GM18502 (cell line): ENCODE measurements around the gene JAKMIP1.

ENCODE experiments used
- ATAC-seq: cut with Tn5 transposase; IDR thresholded peaks from one replicate; pipeline ENCODE4 v1.9.1; 2021; ENCODE audit warnings: mild to moderate bottlenecking; ENCODE audit not compliant: unreplicated experiment, poor library complexity

The JAKMIP1 gene

GRCh38 chr4:6076391-6076790 is 124.0 kb downstream of the JAKMIP1 start:
- no peak for ATAC-seq

GRCh38 chr4:6074758-6075157 is 125.6 kb downstream of the JAKMIP1 start:
- ATAC-seq = no peak

DNA sequence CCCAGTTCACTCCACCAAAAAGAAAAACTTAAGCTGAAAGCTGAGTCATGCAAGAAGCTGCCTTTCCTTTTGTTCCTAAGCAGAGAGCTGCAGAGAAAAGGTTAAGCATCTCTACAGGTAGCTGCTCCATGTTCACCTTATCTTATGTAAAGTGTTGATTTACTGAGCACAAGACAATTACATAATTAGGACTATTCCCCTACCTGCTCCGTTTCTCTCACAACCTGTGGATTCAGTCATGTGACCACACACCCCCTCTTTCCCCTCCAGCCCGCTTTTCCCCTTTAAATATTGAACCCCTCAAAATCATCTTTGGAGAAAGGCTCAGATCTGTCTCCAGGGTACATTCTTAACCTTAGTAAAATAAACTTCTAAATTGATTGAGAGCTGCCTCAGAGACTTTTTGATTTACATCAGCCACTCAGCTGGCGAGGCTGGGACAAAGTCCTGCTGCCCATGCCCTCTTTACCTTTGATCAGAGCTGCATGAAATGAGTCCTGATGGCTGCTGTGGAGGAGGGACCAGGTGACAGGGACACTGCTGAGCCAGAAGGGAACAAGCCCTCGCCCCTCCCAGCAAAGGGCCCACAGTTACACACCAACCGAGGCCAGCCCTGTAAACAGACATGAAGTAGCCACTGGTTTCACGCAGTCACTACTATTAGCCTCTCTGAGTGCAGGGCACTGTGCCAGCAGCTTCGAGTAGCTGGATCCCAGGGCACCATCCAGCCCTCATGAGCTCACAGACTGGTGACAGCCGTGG is 128.2 kb downstream of the JAKMIP1 start:
- ATAC-seq = no peak

DNA sequence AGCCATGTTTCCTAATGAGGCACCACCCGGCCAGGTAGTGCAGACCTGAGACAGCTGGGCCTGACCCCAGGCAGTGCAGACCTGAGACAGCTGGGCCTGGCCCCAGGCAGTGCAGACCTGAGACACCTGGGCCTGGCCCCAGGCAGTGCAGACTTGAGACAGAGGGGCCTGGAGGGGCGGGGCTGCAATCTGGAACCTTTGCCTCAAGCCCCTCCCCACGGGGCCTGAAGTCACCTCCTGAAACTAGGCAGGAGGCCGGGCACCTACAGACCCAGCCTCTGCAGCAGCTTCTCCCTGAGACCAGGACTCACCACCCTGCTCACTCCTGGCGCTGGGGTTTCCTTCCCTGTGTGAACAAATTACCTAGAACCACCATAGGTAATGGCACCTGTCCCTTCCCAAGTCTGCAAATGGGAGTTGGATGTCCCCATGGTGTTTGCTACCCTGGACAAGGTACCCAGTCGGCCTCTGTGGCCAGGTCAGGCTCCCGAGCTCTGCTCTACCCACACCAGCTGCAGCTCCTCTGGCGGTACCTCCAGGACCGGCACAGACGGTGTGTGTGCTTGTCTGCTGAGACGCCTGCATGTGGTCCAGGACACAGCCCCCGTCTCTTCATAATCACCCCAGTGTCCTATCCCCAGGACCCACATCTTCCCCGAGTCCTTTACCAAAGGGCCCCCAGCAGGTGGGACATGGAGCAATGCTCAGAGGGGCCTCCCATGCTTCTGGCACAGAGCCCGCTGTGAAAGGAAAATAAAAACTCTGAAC is 129.0 kb downstream of the JAKMIP1 start:
- ATAC-seq = no peak

- no peak for ATAC-seq
These were observed 130.3 kb downstream of the JAKMIP1 start for GRCh38 chr4:6069845-6070709.

- ATAC-seq = no peak
These were observed 131.4 kb downstream of the JAKMIP1 start for GRCh38 chr4:6068986-6069385.

GRCh38 chr4:6065934-6066590 is 134.3 kb downstream of the JAKMIP1 start:
- no peak for ATAC-seq

GRCh38 chr4:6065166-6065565 is 135.2 kb downstream of the JAKMIP1 start:
- no peak for ATAC-seq

DNA sequence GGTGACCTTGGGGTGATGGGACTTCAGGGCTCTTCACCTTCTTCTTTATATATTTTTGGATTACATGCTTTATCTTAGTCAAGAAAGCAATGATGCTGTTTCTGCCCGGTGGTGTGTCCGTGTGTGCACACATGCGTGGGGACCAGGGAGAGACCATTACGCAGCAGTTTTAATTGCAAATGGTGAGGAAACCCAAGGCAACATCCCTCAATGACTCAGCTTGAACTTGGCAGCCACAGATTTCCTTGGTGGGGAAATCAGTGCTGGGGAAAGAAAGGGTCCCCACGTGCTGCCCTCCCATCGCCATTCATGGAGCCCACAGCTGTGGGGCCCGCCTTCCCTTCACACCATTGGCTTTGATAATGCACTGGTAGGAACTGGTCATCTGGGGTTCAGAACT is 136.0 kb downstream of the JAKMIP1 start:
- ATAC-seq = no peak

GRCh38 chr4:6063684-6064083 is 136.7 kb downstream of the JAKMIP1 start:
- no peak for ATAC-seq

GRCh38 chr4:6062133-6062532 is 138.2 kb downstream of the JAKMIP1 start:
- no peak for ATAC-seq

DNA sequence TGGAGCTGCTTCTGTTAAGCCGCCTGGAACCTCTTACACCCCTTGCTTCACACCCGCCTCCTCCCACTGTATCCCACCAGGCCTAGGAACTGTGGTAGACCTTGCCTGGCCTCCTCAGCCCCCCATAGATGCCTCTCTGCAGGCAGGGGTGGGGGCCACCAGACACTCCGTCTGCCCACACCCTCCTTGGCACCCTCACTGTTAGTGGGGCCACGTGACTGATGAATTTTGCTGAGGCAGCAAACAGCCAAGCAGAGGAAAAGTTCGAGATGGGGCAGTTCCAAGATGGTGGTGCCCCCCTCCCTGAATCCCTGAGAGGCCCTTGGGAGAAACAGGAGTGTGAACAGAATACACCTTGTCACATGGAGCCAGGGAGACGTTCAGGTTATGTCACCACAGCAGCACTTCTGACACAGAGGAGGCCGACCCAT is 141.0 kb downstream of the JAKMIP1 start:
- ATAC-seq = no peak

GRCh38 chr4:6058531-6059374 is 141.6 kb downstream of the JAKMIP1 start:
- ATAC-seq = no peak

DNA sequence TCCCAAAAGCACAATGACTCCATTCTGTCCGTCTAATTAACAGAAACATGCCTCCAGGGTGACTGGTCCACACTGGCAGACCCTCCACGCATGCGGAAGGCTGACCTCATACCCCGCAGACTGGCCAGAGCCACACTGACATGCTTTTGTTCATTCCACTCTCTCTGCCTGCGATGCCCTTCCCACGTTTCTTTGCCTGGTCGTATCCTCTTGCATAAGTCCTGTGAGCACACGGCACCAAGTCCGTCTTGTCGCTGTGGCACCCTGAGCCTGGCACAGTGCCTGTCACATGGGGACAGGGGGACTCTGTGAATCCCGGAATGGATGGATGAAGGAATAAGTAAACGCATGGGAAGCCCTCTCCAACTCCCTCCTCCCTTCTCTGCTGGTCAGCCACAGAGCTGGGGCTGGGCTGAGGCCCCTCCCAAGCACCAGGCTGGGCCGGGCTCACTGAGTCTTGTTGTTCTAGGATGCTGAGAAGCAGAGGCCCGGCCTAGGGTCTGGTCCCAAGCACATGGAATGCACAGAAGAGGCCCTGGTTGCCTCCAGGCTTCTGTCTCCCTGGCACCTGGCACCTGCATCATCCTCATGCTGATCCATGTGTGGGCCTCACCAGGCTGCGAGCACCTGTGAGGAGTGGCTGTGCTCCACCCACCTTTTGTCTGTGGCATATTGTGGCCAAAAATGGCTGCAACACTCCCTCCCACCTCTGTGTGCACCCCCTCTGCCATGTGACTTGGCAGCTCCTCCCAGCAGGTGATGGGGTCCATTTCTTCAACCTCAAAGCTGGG is 143.2 kb downstream of the JAKMIP1 start:
- no peak for ATAC-seq

- no peak for ATAC-seq
These were observed 144.9 kb downstream of the JAKMIP1 start for GRCh38 chr4:6055436-6055835.

GRCh38 chr4:6055030-6055429 is 145.3 kb downstream of the JAKMIP1 start:
- no peak for ATAC-seq

- no peak for ATAC-seq
These were observed 146.0 kb downstream of the JAKMIP1 start for GRCh38 chr4:6054162-6054922.

GRCh38 chr4:6052679-6053078 is 147.7 kb downstream of the JAKMIP1 start:
- ATAC-seq = no peak
